Osteoblast (primary cell): ENCODE measurements around the gene CTNNAL1. TPM values are rescaled to one million over a fixed set of nuclear protein-coding genes. Genes with fewer than 3 reads are reported as not detected.

Experiments
- DNase-seq: peaks from one replicate; pipeline ENCODE4 v3.0.0; 2011; ENCODE audit warnings: low spot score, mixed read lengths; ENCODE audit not compliant: insufficient read length; ENCODE audit errors: missing footprints
- H2AFZ ChIP-seq: 2 replicates; pipeline ENCODE4 v1.6.0; 2011; ENCODE audit warnings: mild to moderate bottlenecking, low read length
- H3K27ac ChIP-seq: 2 replicates; pipeline ENCODE4 v1.5.1; 2011; ENCODE audit warnings: mild to moderate bottlenecking, low read depth, low read length, moderate library complexity
- H3K27me3 ChIP-seq: 2 replicates; pipeline ENCODE4 v1.6.0; 2012; ENCODE audit warnings: mild to moderate bottlenecking, control low read depth, inconsistent platforms, low read length, moderate library complexity; ENCODE audit not compliant: insufficient read depth
- H3K36me3 ChIP-seq: 2 replicates; pipeline ENCODE4 v1.5.1; 2011; ENCODE audit warnings: mild to moderate bottlenecking, low read length, control low read depth, moderate library complexity; ENCODE audit not compliant: insufficient read depth
- H3K4me1 ChIP-seq: 2 replicates; pipeline ENCODE4 v1.5.1; 2011; ENCODE audit warnings: mild to moderate bottlenecking, low read length, control low read depth, moderate library complexity; ENCODE audit not compliant: insufficient read depth
- H3K4me2 ChIP-seq: 2 replicates; pipeline ENCODE4 v1.6.0; 2011; ENCODE audit warnings: mild to moderate bottlenecking, low read length; ENCODE audit not compliant: insufficient read depth
- H3K4me3 ChIP-seq: fragments of 200-600 bp; sonication (generic); 3 replicates; pipeline ENCODE4 v1.5.1; 2012; ENCODE audit warnings: mild to moderate bottlenecking, low read length, inconsistent platforms; ENCODE audit not compliant: insufficient read depth
- H3K79me2 ChIP-seq: 2 replicates; pipeline ENCODE4 v1.6.0; 2012; ENCODE audit warnings: mild to moderate bottlenecking, low read length, control low read depth, inconsistent platforms; ENCODE audit not compliant: insufficient read depth
- H3K9me3 ChIP-seq: 2 replicates; pipeline ENCODE4 v1.5.1; 2011; ENCODE audit warnings: low read depth, low read length, control low read depth
- H4K20me1 ChIP-seq: 2 replicates; pipeline ENCODE4 v1.6.0; 2012; ENCODE audit warnings: mild to moderate bottlenecking, low read length, control low read depth; ENCODE audit not compliant: insufficient read depth
- total RNA-seq: library from RNA; depleted of rRNA; stranded (reverse); fragments of >200 nt; gene quantifications from 2 replicates; pipeline ENCODE4 v1.2.3, GENCODE V29; 2012
- TF ChIP-seq, protein P1 (sequence below): IDR thresholded peaks from 2 replicates; pipeline ENCODE4 v1.5.1; 2011; ENCODE audit warnings: mild to moderate bottlenecking, low read depth, low read length, moderate library complexity; ENCODE audit errors: extremely low read depth

CTNNAL1 gene
- total RNA-seq, 1 donor: 118 TPM

DNA sequence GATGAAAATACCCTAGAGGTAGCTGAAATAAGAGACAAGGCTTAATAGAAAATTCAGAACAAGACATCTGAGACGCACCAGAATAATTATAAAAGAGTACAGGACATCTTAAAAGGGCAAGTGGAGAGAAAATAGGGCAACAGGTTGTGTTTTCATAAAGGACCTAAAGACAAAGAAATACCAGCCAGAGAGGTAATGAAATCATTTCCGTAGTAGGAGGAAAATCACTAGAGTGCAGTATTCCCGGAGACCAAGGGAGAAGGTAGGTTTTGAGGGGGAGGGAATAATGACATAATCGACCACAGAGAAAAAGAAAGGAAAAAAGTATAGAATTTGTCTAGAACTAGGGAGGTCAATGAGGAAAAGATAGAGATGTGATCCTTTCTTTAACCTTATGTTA is 26.2 kb upstream of the CTNNAL1 start:
- Histone ChIP-seq H3K27ac (no peak overlapping the region), H3K4me2 (no peak overlapping the region), H3K4me1 (peaks cover 34% of the 10 kb centered on the region), H3K36me3 (peaks cover 15% of the 10 kb centered on the region), H3K27me3 (no peaks in the 10 kb centered on the region), H3K4me3 (no peak overlapping the region), H3K9me3 (no peaks in the 10 kb centered on the region), H4K20me1 (no peaks in the 10 kb centered on the region), H2AFZ (no peak overlapping the region), H3K79me2 (no peaks in the 10 kb centered on the region)
- no peak for DNase-seq
- TF ChIP-seq, protein P1, sequence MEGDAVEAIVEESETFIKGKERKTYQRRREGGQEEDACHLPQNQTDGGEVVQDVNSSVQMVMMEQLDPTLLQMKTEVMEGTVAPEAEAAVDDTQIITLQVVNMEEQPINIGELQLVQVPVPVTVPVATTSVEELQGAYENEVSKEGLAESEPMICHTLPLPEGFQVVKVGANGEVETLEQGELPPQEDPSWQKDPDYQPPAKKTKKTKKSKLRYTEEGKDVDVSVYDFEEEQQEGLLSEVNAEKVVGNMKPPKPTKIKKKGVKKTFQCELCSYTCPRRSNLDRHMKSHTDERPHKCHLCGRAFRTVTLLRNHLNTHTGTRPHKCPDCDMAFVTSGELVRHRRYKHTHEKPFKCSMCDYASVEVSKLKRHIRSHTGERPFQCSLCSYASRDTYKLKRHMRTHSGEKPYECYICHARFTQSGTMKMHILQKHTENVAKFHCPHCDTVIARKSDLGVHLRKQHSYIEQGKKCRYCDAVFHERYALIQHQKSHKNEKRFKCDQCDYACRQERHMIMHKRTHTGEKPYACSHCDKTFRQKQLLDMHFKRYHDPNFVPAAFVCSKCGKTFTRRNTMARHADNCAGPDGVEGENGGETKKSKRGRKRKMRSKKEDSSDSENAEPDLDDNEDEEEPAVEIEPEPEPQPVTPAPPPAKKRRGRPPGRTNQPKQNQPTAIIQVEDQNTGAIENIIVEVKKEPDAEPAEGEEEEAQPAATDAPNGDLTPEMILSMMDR: no peak

DNA sequence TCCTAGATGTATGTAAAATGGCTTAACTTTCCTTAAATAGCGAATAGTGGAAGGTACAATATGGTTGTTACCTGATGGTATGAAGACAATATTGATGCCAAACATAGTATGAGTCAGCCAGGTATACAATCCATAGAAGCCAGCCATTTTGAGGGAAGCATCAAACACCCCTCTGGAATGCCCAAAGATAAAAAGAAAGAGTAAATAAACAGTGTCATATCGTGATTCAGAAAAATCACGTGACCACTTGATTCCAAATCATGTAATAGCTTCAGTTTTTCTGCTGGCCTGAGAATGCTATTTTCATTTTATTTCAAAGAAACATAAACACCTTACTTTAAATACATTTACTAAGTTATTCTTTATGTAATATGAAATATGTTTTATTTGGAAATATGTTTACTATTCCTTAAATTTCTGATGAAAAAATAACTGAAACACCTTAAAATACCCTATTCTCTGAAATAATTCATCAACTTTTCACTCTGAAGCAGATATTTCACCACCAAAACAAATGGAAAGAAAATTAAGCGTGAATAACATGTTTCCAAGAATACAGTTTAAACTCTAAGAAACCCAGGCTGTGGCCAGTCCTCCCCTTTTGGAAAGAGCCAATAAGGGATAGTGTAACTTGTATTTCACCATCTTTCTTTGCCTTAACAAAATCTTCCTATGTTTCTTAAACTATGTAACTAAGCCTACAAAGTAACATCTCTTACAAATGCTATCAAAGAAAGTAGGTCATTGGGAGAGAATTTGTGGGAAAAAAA is 24.8 kb upstream of the CTNNAL1 start:
- peaks cover 9% of the 10 kb centered on the region for H3K79me2 ChIP-seq
- H3K27me3 ChIP-seq: no peaks in the 10 kb centered on the region
- H2AFZ ChIP-seq: no peak overlapping the region
- no peak overlapping the region for H3K4me2 ChIP-seq
- H3K4me1 ChIP-seq: peaks cover 35% of the 10 kb centered on the region
- DNase-seq: no peak
- no peaks in the 10 kb centered on the region for H3K9me3 ChIP-seq
- H3K36me3 ChIP-seq: peaks cover 16% of the 10 kb centered on the region
- no peak overlapping the region for H3K4me3 ChIP-seq
- TF ChIP-seq, protein P1: no peak
- no peak overlapping the region for H3K27ac ChIP-seq
- H4K20me1 ChIP-seq: no peaks in the 10 kb centered on the region

DNA sequence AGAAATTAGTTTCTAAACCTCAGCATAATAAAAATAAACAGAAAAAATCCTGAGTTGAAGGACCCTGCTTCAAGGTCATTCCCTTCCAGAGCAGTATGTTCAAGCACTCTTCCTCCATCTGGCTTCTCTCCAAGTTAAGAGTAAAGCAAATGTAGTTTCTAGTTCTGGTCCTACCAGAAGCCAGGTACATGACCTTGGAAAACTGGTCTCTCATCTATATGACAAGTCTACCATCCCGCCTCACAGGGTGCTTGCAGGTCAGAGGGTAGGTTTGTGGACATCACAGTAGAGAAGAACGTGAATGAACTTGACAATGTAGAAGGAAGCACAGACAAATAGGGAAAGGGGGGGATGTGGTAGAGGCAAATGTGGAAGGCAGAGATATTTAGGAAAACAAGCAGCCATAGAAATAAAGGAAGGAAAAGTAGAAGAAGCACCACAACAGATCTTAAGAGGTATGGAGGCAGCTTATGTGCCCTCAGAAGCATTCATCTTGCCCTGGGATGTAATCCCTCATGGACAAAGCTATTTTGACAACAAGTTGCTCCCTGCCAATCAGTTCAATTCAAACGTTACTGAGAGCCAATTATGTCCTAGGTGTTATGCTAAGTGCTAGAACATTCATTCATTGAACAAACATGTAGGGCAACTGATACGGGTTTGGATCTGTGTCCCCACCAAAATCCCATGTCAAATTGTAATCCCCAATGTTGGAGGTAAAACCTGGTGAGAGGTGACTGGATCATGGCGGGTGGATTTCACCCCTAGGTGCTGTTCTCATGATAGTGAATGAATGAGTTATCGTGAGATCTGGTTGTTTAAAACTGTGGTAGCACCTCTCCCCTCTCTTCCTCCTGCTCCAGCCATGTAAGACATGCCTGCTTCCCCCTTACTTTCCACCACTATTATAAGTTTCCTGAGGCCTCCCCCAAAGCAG is 23.7 kb upstream of the CTNNAL1 start:
- Histone ChIP-seq H3K27me3 (no peaks in the 10 kb centered on the region), H3K27ac (peak overlapping the region; percentile 65), H3K4me1 (peaks cover 35% of the 10 kb centered on the region), H4K20me1 (no peaks in the 10 kb centered on the region), H3K4me2 (no peak overlapping the region), H3K79me2 (peaks cover 10% of the 10 kb centered on the region), H3K36me3 (peaks cover 16% of the 10 kb centered on the region), H2AFZ (no peak overlapping the region), H3K9me3 (no peaks in the 10 kb centered on the region), H3K4me3 (no peak overlapping the region)
- TF ChIP-seq, protein P1: no peak
- no peak for DNase-seq
